ENCODE results near the gene COL13A1.

- TF ChIP-seq, protein P1, sequence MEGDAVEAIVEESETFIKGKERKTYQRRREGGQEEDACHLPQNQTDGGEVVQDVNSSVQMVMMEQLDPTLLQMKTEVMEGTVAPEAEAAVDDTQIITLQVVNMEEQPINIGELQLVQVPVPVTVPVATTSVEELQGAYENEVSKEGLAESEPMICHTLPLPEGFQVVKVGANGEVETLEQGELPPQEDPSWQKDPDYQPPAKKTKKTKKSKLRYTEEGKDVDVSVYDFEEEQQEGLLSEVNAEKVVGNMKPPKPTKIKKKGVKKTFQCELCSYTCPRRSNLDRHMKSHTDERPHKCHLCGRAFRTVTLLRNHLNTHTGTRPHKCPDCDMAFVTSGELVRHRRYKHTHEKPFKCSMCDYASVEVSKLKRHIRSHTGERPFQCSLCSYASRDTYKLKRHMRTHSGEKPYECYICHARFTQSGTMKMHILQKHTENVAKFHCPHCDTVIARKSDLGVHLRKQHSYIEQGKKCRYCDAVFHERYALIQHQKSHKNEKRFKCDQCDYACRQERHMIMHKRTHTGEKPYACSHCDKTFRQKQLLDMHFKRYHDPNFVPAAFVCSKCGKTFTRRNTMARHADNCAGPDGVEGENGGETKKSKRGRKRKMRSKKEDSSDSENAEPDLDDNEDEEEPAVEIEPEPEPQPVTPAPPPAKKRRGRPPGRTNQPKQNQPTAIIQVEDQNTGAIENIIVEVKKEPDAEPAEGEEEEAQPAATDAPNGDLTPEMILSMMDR (IDR thresholded peaks at IDR 0.05) = no peak
- no peak for TF ChIP-seq POLR2A (IDR thresholded peaks at IDR 0.05)
- TF ChIP-seq EP300 (IDR thresholded peaks at IDR 0.05) = no peak
Measured at GRCh38 chr10:69936091-69936490, 134.4 kb downstream of the COL13A1 start.

Data from suprapubic skin (tissue), 3 donors.